ENCODE data around the gene CEBPG.

Gene CEBPG

GRCh38 chr19:33398361-33399060, 25.0 kb downstream of the CEBPG start:
- Histone ChIP-seq H3K9me3 (ENCODE audit: control insufficient read depth in 5 of 5, low read length in 5 of 5) (no peaks in the 10 kb centered on the region), H3K4me1 (ENCODE audit: control insufficient read depth in 5 of 5, insufficient read depth in 5 of 5, low read length in 5 of 5) (peaks cover 15 to 61% (median 50%) of the 10 kb centered on the region in 5 donors), H3K27me3 (ENCODE audit: control insufficient read depth in 5 of 5, insufficient read depth in 4 of 5, low read length in 5 of 5) (no peaks in the 10 kb centered on the region), H3K27ac (ENCODE audit: low read depth, low read length) (no peak overlapping the region), H3K4me3 (ENCODE audit: low read depth in 1 of 5, low read length in 5 of 5) (no peak overlapping the region), H3K9ac (ENCODE audit: low read length in 5 of 5) (no peak overlapping the region), H3K36me3 (ENCODE audit: control insufficient read depth in 5 of 5, insufficient read depth in 5 of 5, low read length in 5 of 5) (peaks cover 0 to 22% (median 6%) of the 10 kb centered on the region in 5 donors)

- Histone ChIP-seq H3K27me3 (ENCODE audit: control insufficient read depth in 5 of 5, insufficient read depth in 4 of 5, low read length in 5 of 5) (no peaks in the 10 kb centered on the region), H3K9ac (ENCODE audit: low read length in 5 of 5) (no peak overlapping the region), H3K4me1 (ENCODE audit: control insufficient read depth in 5 of 5, insufficient read depth in 5 of 5, low read length in 5 of 5) (peaks cover 15 to 61% (median 50%) of the 10 kb centered on the region in 5 donors), H3K36me3 (ENCODE audit: control insufficient read depth in 5 of 5, insufficient read depth in 5 of 5, low read length in 5 of 5) (peaks cover 0 to 22% (median 6%) of the 10 kb centered on the region in 5 donors), H3K4me3 (ENCODE audit: low read depth in 1 of 5, low read length in 5 of 5) (no peak overlapping the region), H3K27ac (ENCODE audit: low read depth, low read length) (no peak overlapping the region), H3K9me3 (ENCODE audit: control insufficient read depth in 5 of 5, low read length in 5 of 5) (no peaks in the 10 kb centered on the region)
These were observed 25.7 kb downstream of the CEBPG start for GRCh38 chr19:33399081-33399744.

- Histone ChIP-seq H3K4me1 (ENCODE audit: control insufficient read depth in 5 of 5, insufficient read depth in 5 of 5, low read length in 5 of 5) (peaks cover 14 to 61% (median 50%) of the 10 kb centered on the region in 5 donors), H3K36me3 (ENCODE audit: control insufficient read depth in 5 of 5, insufficient read depth in 5 of 5, low read length in 5 of 5) (peaks cover 0 to 22% (median 6%) of the 10 kb centered on the region in 5 donors), H3K4me3 (ENCODE audit: low read depth in 1 of 5, low read length in 5 of 5) (no peak overlapping the region), H3K27ac (ENCODE audit: low read depth, low read length) (no peak overlapping the region), H3K9ac (ENCODE audit: low read length in 5 of 5) (no peak overlapping the region), H3K9me3 (ENCODE audit: control insufficient read depth in 5 of 5, low read length in 5 of 5) (no peaks in the 10 kb centered on the region), H3K27me3 (ENCODE audit: control insufficient read depth in 5 of 5, insufficient read depth in 4 of 5, low read length in 5 of 5) (no peaks in the 10 kb centered on the region)
These were observed 26.5 kb downstream of the CEBPG start for GRCh38 chr19:33399745-33400681.

- Histone ChIP-seq H3K4me1 (ENCODE audit: control insufficient read depth in 5 of 5, insufficient read depth in 5 of 5, low read length in 5 of 5) (peaks cover 7 to 61% (median 50%) of the 10 kb centered on the region in 5 donors), H3K27ac (ENCODE audit: low read depth, low read length) (no peak overlapping the region), H3K9me3 (ENCODE audit: control insufficient read depth in 5 of 5, low read length in 5 of 5) (no peaks in the 10 kb centered on the region), H3K4me3 (ENCODE audit: low read depth in 1 of 5, low read length in 5 of 5) (no peak overlapping the region), H3K36me3 (ENCODE audit: control insufficient read depth in 5 of 5, insufficient read depth in 5 of 5, low read length in 5 of 5) (peaks cover 0 to 22% (median 6%) of the 10 kb centered on the region in 5 donors), H3K9ac (ENCODE audit: low read length in 5 of 5) (no peak overlapping the region), H3K27me3 (ENCODE audit: control insufficient read depth in 5 of 5, insufficient read depth in 4 of 5, low read length in 5 of 5) (no peaks in the 10 kb centered on the region)
These were observed 27.6 kb downstream of the CEBPG start for GRCh38 chr19:33400856-33401682.

GRCh38 chr19:33401683-33402420, 28.3 kb downstream of the CEBPG start:
- Histone ChIP-seq H3K27ac (ENCODE audit: low read depth, low read length) (no peak overlapping the region), H3K4me1 (ENCODE audit: control insufficient read depth in 5 of 5, insufficient read depth in 5 of 5, low read length in 5 of 5) (peaks cover 7 to 62% (median 50%) of the 10 kb centered on the region in 5 donors), H3K27me3 (ENCODE audit: control insufficient read depth in 5 of 5, insufficient read depth in 4 of 5, low read length in 5 of 5) (no peaks in the 10 kb centered on the region), H3K9ac (ENCODE audit: low read length in 5 of 5) (no peak overlapping the region), H3K4me3 (ENCODE audit: low read depth in 1 of 5, low read length in 5 of 5) (no peak overlapping the region), H3K9me3 (ENCODE audit: control insufficient read depth in 5 of 5, low read length in 5 of 5) (no peaks in the 10 kb centered on the region), H3K36me3 (ENCODE audit: control insufficient read depth in 5 of 5, insufficient read depth in 5 of 5, low read length in 5 of 5) (peaks cover 0 to 22% (median 6%) of the 10 kb centered on the region in 5 donors)

GRCh38 chr19:33402421-33403220, 29.1 kb downstream of the CEBPG start:
- Histone ChIP-seq H3K27me3 (ENCODE audit: control insufficient read depth in 5 of 5, insufficient read depth in 4 of 5, low read length in 5 of 5) (no peaks in the 10 kb centered on the region), H3K9ac (ENCODE audit: low read length in 5 of 5) (no peak overlapping the region), H3K9me3 (ENCODE audit: control insufficient read depth in 5 of 5, low read length in 5 of 5) (no peaks in the 10 kb centered on the region), H3K27ac (ENCODE audit: low read depth, low read length) (peak overlapping the region; percentile 32), H3K36me3 (ENCODE audit: control insufficient read depth in 5 of 5, insufficient read depth in 5 of 5, low read length in 5 of 5) (peaks cover 0 to 22% (median 7%) of the 10 kb centered on the region in 5 donors), H3K4me1 (ENCODE audit: control insufficient read depth in 5 of 5, insufficient read depth in 5 of 5, low read length in 5 of 5) (peaks cover 3 to 54% (median 42%) of the 10 kb centered on the region in 5 donors), H3K4me3 (ENCODE audit: low read depth in 1 of 5, low read length in 5 of 5) (no peak overlapping the region)

GRCh38 chr19:33403221-33403972, 29.9 kb downstream of the CEBPG start:
- peak overlapping the region; percentile 32 for H3K27ac ChIP-seq (ENCODE audit: low read depth, low read length)
- no peak overlapping the region for H3K9ac ChIP-seq (ENCODE audit: low read length in 5 of 5)
- H3K9me3 ChIP-seq (ENCODE audit: control insufficient read depth in 5 of 5, low read length in 5 of 5): no peaks in the 10 kb centered on the region
- no peaks in the 10 kb centered on the region for H3K27me3 ChIP-seq (ENCODE audit: control insufficient read depth in 5 of 5, insufficient read depth in 4 of 5, low read length in 5 of 5)
- H3K4me1 ChIP-seq (ENCODE audit: control insufficient read depth in 5 of 5, insufficient read depth in 5 of 5, low read length in 5 of 5): peaks cover 3 to 48% (median 38%) of the 10 kb centered on the region in 5 donors
- H3K36me3 ChIP-seq (ENCODE audit: control insufficient read depth in 5 of 5, insufficient read depth in 5 of 5, low read length in 5 of 5): peaks cover 0 to 24% (median 6%) of the 10 kb centered on the region in 5 donors
- no peak overlapping the region for H3K4me3 ChIP-seq (ENCODE audit: low read depth in 1 of 5, low read length in 5 of 5)

- Histone ChIP-seq H3K9me3 (ENCODE audit: control insufficient read depth in 5 of 5, low read length in 5 of 5) (no peaks in the 10 kb centered on the region), H3K9ac (ENCODE audit: low read length in 5 of 5) (peak overlapping the region in 1 of 5 donors; percentile 44), H3K4me1 (ENCODE audit: control insufficient read depth in 5 of 5, insufficient read depth in 5 of 5, low read length in 5 of 5) (peaks cover 3 to 48% (median 38%) of the 10 kb centered on the region in 5 donors), H3K27ac (ENCODE audit: low read depth, low read length) (peak overlapping the region; percentile 32), H3K27me3 (ENCODE audit: control insufficient read depth in 5 of 5, insufficient read depth in 4 of 5, low read length in 5 of 5) (no peaks in the 10 kb centered on the region), H3K4me3 (ENCODE audit: low read depth in 1 of 5, low read length in 5 of 5) (no peak overlapping the region), H3K36me3 (ENCODE audit: control insufficient read depth in 5 of 5, insufficient read depth in 5 of 5, low read length in 5 of 5) (peaks cover 0 to 24% (median 6%) of the 10 kb centered on the region in 5 donors)
These were observed 30.4 kb downstream of the CEBPG start for GRCh38 chr19:33403973-33404304.

All from subcutaneous abdominal adipose tissue (tissue), 5 donors.